Liver (tissue), 3 donors: ENCODE data around the gene RTEL1.
"Not testable (repeated sequence)": the region's sequence is repeated elsewhere in the genome, so short reads cannot be mapped to it uniquely, and the experiment has no call there.

Experiments
- EGR1 ChIP-seq, 2 donors: IDR thresholded peaks; 2 replicates each; pipeline ENCODE4 v1.6.1; 2016 to 2018; ENCODE audit warnings: antibody characterized with exemption in 2 of 2, low read depth in 2 of 2
- GABPA ChIP-seq, 2 donors: IDR thresholded peaks in 1 of 2; conservative IDR thresholded peaks in 1 of 2; 2 replicates each; pipeline ENCODE4 v1.6.1; 2016; ENCODE audit warnings: antibody characterized with exemption in 2 of 2, mild to moderate bottlenecking in 1 of 2, moderate library complexity in 1 of 2
- HNF4G ChIP-seq: IDR thresholded peaks from 2 replicates; pipeline ENCODE4 v1.6.1; 2016; ENCODE audit warnings: antibody characterized with exemption
- RAD21 ChIP-seq, 2 donors: IDR thresholded peaks; 2 replicates each; pipeline ENCODE4 v1.6.1; 2016; ENCODE audit warnings: antibody characterized with exemption in 2 of 2, mild to moderate bottlenecking in 2 of 2
- TAF1 ChIP-seq: conservative IDR thresholded peaks from 2 replicates; pipeline ENCODE4 v1.6.1; 2016; ENCODE audit warnings: antibody characterized with exemption, mild to moderate bottlenecking
- YY1 ChIP-seq: IDR thresholded peaks from 2 replicates; pipeline ENCODE4 v1.6.1; 2016; ENCODE audit warnings: antibody characterized with exemption, mild to moderate bottlenecking
- TF ChIP-seq, protein P1 (sequence below): fragments of 150-350 bp; IDR thresholded peaks from 2 replicates; pipeline ENCODE4 v1.5.1; 2017; ENCODE audit warnings: improper control_type of control experiment, low read depth, low read length; ENCODE audit not compliant: missing input control
- TF ChIP-seq, protein P2 (sequence below): IDR thresholded peaks from 2 replicates; pipeline ENCODE4 v1.6.1; 2016; ENCODE audit warnings: antibody characterized with exemption, mild to moderate bottlenecking
- donor health status: healthy.
- donor health status: healthy.

DNA sequence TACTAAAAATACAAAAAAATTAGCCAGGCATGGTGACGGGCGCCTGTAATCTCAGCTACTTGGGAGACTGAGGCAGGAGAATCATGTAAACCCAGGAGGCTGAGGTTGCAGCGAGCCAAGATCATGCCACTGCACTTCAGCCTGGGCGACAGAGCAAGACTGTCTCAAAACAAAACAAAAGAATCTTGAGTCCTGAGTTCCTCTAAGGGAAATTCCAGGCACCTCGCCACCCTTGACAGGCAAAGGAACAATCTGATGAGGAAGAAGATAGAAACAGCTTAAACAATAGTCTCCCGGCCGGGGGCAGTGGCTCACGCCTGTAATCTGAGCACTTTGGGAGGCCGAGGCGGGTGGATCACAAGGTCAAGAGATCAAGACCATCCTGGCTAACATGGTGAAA, 26.7 kb upstream of the RTEL1 start:
- not testable (repeated sequence) for TF ChIP-seq YY1; EGR1 (IDR thresholded peaks at IDR 0.05; ENCODE audit: low read depth in 2 of 2); RAD21 (IDR thresholded peaks at IDR 0.05); HNF4G; GABPA (IDR thresholded peaks at IDR 0.05 in 1 of 2, conservative IDR thresholded peaks at IDR 0.05 in 1 of 2); TAF1
- TF ChIP-seq, protein P1, sequence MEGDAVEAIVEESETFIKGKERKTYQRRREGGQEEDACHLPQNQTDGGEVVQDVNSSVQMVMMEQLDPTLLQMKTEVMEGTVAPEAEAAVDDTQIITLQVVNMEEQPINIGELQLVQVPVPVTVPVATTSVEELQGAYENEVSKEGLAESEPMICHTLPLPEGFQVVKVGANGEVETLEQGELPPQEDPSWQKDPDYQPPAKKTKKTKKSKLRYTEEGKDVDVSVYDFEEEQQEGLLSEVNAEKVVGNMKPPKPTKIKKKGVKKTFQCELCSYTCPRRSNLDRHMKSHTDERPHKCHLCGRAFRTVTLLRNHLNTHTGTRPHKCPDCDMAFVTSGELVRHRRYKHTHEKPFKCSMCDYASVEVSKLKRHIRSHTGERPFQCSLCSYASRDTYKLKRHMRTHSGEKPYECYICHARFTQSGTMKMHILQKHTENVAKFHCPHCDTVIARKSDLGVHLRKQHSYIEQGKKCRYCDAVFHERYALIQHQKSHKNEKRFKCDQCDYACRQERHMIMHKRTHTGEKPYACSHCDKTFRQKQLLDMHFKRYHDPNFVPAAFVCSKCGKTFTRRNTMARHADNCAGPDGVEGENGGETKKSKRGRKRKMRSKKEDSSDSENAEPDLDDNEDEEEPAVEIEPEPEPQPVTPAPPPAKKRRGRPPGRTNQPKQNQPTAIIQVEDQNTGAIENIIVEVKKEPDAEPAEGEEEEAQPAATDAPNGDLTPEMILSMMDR, result not testable (repeated sequence)
- TF ChIP-seq, protein P2, sequence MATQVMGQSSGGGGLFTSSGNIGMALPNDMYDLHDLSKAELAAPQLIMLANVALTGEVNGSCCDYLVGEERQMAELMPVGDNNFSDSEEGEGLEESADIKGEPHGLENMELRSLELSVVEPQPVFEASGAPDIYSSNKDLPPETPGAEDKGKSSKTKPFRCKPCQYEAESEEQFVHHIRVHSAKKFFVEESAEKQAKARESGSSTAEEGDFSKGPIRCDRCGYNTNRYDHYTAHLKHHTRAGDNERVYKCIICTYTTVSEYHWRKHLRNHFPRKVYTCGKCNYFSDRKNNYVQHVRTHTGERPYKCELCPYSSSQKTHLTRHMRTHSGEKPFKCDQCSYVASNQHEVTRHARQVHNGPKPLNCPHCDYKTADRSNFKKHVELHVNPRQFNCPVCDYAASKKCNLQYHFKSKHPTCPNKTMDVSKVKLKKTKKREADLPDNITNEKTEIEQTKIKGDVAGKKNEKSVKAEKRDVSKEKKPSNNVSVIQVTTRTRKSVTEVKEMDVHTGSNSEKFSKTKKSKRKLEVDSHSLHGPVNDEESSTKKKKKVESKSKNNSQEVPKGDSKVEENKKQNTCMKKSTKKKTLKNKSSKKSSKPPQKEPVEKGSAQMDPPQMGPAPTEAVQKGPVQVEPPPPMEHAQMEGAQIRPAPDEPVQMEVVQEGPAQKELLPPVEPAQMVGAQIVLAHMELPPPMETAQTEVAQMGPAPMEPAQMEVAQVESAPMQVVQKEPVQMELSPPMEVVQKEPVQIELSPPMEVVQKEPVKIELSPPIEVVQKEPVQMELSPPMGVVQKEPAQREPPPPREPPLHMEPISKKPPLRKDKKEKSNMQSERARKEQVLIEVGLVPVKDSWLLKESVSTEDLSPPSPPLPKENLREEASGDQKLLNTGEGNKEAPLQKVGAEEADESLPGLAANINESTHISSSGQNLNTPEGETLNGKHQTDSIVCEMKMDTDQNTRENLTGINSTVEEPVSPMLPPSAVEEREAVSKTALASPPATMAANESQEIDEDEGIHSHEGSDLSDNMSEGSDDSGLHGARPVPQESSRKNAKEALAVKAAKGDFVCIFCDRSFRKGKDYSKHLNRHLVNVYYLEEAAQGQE, result not testable (repeated sequence)
